WI38 (cell line): Measurements from ENCODE around the gene SMG9.

ENCODE experiments used
- H3K4me3 ChIP-seq: 2 replicates; pipeline ENCODE4 v1.5.1; 2011; ENCODE audit warnings: low read depth, mild to moderate bottlenecking, control low read depth, low read length
- CTCF ChIP-seq: IDR thresholded peaks from 2 replicates; pipeline ENCODE4 v1.5.1; 2012; ENCODE audit warnings: low read depth, mild to moderate bottlenecking, control low read depth, low read length

The SMG9 gene

GRCh38 chr19:43773725-43774102 lies 19.0 kb upstream of the SMG9 start:
- no peak for TF ChIP-seq CTCF
- H3K4me3 ChIP-seq: no peak overlapping the region

GRCh38 chr19:43769256-43769655 lies 14.5 kb upstream of the SMG9 start:
- H3K4me3 ChIP-seq: no peak overlapping the region
- no peak for TF ChIP-seq CTCF

- TF ChIP-seq CTCF: no peak
- H3K4me3 ChIP-seq: no peak overlapping the region
Measured at GRCh38 chr19:43768273-43769050, 13.7 kb upstream of the SMG9 start.

- TF ChIP-seq CTCF: no peak
- H3K4me3 ChIP-seq: no peak overlapping the region
Measured at GRCh38 chr19:43767818-43768217, 13.1 kb upstream of the SMG9 start.

- H3K4me3 ChIP-seq: no peak overlapping the region
- no peak for TF ChIP-seq CTCF
Measured at GRCh38 chr19:43767316-43767715, 12.6 kb upstream of the SMG9 start.

- TF ChIP-seq CTCF: no peak
- H3K4me3 ChIP-seq: no peak overlapping the region
Measured at GRCh38 chr19:43766755-43767043, 11.9 kb upstream of the SMG9 start.

GRCh38 chr19:43765109-43765876 lies 10.5 kb upstream of the SMG9 start:
- no peak for TF ChIP-seq CTCF
- 0 out of 2 replicates have a peak overlapping the region, but pooled peaks have one; percentile 14 for H3K4me3 ChIP-seq

- 0 out of 2 replicates have a peak overlapping the region, but pooled peaks have one; percentile 14 for H3K4me3 ChIP-seq
Measured at GRCh38 chr19:43764684-43765083, 9.9 kb upstream of the SMG9 start.
